Measurements from ENCODE around the gene TJAP1.
"Not testable (repeated sequence)": the region's sequence is repeated elsewhere in the genome, so short reads cannot be mapped to it uniquely, and the experiment has no call there.

Gene TJAP1

DNA sequence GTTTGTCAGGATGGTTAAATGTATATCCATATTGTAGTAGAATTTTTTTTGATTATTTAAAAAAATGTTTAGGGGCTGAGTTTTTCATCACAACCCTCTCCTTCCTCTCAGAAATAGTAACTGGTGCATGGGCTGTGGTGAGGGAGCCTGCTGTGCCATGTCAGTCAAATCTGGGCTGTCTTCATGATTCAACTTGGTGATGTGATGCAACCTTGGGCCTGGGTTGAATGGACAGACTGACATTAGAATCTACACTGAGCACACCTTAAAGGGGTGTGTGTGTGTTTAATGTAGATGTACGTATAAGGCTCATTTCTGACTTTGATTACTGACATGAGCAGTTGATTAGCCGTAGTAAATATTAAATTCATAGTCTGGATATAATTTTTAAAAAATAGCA lies 3.7 kb downstream of the TJAP1 start:
- DNase-seq (ENCODE audit: low read depth, low spot score): no peak

DNA sequence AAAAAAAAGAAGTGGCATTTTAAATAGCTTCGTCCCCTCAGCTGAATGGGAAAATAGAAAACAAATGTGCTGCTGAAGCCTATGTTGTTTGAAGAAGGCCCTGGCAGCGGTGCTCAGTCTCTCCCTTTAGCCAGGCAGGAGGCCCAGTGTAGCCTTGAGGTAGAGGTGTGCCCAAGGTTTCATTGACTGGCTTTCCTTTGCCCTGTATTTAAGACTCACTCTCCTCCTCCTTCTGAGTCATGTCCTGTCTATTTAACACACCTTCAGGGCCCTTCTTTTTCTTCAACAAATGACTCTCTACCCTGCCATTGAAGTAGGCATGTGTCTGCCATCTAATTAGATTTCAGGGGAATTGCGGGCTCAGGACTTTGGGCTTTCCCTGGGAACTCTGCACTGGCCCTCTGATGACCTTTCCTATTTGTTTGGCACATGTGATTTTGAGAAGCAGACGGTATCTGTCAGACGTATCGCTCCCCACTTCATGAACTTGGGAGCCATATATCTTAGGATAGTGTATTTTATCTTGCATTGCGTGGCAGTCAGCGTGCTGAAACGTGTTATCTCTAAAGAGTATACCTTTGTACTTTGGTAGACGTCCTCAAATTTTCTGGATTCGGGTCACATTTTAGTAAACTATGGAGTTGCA lies 4.3 kb downstream of the TJAP1 start:
- no peak for DNase-seq (ENCODE audit: low read depth, low spot score)

DNA sequence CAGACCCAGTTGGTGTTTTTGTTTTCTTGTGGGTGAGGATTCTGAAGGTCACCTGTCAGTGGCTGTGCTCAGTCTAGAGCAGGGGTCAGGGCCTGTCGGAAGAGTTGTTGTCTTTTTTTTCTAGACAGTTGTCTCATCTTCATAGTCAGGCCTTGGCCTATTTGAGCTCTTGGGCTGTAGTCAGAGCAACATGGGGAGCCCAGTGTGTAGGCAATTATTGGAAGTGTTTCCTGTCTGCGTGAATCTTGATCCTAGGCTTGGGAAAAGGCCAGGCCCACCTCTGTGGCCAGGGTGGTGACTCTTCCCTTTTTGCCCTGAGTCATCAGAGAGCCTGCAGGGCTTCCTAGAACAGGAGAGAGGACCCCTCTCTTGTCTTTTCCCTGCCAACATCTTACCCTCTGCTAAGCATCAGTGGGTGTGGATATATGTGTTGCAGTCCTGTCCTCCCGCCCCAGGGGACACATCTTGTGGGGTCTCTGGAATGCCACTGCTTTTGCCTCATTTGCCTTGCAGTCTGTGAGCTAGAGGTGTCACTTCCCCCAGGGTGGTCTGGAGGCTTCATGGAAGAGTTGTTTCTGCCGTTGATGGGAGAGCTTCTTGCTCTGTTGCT lies 11.4 kb downstream of the TJAP1 start:
- DNase-seq (ENCODE audit: low read depth, low spot score): no peak

DNA sequence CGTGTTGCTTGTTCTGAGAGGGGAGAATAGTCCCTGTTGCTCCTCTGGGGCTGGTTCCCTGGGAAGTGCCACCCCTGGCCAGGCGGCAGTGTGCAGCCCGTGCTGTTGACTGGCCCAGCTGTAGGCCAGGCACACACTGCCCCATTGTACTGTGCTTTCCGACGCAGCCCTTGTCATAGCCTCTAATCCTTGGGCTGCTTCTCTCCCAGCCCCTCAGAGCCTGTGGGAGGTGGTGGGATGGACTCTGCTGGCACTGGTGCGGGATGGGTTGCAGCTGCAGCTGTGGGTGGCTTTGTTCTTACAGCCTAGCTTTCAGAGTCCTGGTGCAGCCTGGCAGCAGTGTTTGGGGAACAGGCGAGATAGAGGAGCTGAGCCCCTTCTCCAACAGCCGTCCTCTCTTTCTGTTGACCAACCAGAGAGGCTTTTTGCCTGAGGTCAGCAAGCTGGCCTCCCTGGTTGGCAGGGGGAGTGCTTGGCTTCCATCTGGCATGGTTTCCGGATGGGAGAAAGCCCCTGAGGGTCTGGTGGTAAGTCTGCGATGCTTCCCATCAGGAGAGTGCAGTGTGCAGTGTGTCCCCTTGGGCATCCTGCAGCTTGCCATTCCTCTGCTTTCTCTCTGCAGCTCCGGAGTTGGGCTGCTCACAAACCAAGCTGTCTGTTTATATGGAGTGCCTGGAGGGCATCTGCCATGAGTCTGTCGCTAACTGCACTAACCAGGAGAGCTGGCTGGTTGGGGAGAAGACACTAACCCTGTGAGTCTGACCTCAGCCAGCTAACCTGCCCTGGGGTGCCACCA lies 12.1 kb downstream of the TJAP1 start:
- DNase-seq (ENCODE audit: low read depth, low spot score): no peak

DNA sequence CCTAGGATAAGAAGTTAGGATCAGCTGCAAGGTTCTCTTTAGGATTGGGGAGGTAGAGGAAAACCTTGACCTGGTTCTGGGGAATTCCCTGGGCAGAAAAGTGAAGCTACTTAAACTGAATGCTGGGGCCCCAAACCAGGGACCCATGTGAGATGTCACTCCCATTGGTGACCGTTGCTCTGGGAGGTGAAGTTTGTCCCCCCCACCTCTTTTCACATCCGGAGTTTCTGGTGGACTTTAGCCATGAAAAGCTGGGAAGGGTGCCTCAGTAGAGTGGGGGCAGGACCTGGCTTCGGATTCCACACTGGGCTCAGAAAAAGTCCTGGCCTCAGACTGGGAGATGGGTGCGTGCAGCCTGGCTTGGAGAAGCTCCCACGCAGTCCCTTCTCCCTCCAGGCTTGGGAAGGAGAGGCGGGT lies 13.2 kb downstream of the TJAP1 start:
- no peak for DNase-seq (ENCODE audit: low read depth, low spot score)

DNA sequence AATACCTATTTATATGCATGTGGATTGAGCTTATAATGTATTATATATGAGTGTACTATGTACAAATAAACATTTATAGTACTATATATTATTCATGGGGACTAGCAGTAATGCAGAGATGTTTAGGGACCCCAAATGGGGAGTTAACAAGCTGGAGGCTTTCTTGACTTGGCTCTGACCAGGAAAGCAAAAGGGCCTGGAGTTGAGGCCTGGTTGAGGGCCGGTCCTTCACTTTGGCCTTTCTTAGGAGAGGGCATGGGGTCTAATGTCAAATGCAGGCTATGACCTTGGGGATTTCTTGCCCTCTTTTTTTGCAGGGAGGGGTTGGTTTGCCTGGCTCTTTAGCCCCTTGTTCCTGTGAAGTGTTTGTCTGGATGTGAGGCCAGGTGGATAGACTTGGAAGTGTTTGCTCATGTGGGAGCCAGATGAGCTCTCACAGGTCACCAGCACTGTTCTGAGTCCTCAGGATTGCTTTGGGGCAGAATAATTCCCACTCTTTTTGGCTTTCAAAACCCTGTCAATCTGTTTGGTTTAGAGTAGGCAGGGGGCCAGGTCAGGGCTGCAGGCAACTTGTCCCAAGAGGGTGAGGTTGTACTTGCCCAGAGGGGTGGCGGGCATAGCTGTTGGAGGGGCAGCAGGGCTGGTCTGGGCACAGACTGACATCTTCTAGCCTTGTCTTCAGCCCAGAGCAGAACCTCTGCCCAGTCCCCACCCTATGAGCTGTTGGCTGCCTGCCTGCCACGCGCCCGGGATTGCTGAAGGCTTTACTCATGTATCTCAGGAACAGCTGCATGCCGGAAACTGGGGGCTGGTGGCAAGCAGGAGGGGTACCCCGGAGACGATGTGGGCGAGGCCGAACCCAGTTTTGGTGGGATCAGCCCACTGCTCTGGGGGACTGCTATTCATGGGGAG lies 14.6 kb downstream of the TJAP1 start:
- DNase-seq (ENCODE audit: low read depth, low spot score): peak; percentile 45

DNA sequence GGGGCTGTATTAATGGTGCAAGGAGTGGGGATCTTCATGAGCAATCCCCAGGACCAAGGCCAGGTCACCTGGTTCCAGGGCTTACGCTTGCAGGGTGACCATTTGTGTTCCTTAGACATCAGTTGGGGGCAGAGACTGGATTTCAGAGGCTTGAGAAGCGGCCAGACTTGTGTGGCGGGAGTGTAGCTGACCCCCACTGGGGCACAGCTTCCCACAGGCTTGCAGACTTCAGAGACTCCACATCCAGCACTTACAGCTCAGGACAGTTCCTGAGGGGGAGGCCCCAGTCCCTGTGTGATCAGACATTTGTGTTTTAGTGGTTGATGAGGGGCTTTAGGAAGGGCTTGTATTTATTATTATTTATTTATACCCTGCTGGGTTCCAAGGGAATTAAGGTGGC lies 15.3 kb downstream of the TJAP1 start:
- DNase-seq (ENCODE audit: low read depth, low spot score): peak; percentile 43

DNA sequence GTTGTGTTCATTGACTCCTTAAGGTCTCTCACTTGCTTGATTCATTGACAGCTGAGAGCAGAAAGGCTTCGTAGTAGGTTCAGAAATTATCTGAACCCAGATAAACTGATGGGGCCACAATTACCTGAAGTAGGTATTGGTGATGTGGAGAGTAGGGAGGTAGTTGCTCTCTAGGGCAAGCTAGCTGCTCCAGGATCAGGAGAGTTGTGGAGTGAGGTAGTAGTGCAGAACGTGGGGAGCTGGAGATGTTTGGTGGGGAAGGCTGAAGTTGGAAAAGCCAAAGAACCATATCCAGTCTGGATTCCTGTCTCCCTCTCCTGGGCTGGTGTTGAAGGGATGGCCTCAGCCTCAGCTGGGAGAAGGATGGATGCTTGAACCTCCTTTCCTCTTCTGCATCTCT lies 15.9 kb downstream of the TJAP1 start:
- no peak for DNase-seq (ENCODE audit: low read depth, low spot score)

DNA sequence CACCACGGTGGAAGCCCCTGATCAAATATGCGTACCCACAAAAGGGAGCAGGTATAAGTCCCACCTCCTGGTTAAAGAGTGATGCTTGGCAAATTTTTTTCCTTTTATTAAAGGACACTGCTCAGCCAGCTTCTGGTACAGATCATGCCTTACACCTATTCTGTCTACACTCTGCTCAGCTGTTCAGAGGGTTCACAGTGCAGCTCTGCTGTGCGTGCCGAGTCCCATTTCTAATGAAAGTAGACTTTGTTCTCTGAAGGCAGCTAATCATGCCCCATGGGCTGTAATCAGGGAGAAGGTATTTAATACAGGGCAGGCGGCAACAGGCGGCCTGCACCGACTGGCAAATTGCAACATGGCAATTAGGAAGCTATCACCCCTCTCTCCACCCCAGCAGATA lies 16.5 kb downstream of the TJAP1 start:
- DNase-seq (ENCODE audit: low read depth, low spot score): no peak

DNA sequence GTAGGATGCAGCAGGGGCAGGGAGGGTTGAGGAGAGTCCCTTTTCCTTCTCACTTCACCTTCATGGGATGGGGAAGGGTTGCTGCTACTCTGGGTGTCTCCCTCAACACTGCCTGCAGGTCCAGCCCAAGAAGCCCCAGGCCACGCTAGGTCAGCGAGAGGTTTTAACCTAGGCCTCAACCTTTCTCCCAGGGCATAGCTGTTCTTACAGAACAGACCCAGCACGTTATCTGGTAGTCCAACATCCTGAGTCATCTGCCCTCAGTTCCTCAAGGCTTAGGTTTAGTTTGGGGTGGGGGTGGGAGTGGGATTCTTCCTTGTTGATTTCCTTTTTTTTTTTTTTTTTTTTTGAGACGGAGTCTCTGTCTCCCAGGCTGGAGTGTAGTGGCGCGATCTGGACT lies 17.0 kb downstream of the TJAP1 start:
- no peak for DNase-seq (ENCODE audit: low read depth, low spot score)

DNA sequence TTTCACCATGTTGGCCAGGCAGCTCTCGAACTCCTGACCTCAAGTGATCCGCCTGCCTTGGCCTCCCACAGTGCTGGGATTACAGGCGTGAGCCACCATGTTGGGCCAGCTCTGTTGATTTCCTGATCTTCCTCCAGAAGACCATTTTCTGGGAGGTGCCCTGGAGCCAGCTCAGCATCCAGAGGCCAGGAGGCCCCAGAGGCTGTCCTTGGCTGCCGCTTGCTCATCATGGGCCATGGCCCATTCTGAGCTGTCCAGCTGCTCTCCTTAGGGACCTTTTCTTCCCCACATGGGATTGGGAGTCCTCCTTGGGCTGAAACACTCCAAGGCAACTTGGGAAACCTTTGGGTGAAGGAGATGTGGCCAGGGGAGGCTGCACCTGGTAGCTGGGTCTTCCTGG lies 17.4 kb downstream of the TJAP1 start:
- DNase-seq (ENCODE audit: low read depth, low spot score): no peak

DNA sequence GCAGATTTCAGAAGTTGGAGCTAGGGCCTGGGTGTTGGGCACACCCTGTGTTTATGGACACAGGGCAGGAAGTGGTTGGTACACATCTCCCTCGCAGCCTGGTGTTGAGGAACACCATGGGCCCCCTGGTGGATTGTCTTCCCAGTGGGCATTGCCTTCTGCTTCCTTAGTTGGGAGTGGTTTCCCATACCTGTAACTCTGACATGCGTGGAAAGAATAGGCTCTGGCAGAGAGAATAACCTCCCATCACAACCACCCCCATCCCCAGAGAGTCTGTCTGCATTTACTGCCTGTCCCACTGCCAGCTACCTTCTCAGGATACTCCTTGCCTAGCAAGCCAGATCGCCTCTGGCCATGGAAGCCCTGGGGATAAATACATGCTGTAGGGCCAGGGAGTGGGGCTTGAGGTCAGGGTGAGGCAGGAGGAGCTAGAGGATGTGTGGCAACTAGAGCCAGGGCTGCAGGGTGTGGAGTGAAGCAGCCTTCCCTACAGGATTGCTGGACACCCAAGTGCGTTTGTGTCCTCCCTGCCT lies 18.1 kb downstream of the TJAP1 start:
- no peak for DNase-seq (ENCODE audit: low read depth, low spot score)

DNA sequence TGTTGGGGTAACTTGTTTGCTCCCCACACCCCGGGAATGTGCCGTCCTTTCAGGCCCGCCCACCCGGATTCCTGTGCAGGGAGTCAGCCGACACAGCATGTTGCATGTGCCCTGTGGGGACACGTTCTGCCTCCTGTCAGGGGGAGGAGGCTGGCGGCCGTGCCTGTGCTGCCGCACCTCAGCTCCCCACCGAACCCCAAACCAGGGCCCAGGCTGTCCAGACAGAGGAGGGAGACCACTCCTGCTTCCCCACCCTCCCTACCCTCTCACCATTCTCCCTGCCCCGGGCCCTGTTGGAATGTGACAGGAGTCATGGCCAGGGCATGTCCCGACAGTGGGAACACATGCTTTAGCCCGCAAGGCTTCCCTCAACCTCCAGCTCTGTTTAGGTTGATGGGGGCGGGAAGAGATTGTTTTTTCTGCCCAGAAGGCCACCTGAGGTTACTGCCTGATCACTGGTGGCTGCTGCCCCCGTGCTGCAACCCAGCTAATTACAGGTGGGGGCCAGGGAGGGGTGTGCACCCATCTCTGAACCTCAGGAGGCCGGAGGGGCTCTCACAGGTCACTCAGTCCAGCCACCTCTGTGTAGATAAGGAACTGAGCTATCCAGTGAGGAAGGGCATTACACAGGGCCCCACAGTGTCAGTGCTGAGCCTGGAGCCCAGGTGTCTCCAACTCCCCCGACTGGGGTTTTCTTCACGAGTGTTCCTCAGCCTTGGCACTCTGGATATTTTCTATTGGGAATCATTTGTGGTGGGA lies 19.2 kb downstream of the TJAP1 start:
- DNase-seq (ENCODE audit: low read depth, low spot score): no peak

DNA sequence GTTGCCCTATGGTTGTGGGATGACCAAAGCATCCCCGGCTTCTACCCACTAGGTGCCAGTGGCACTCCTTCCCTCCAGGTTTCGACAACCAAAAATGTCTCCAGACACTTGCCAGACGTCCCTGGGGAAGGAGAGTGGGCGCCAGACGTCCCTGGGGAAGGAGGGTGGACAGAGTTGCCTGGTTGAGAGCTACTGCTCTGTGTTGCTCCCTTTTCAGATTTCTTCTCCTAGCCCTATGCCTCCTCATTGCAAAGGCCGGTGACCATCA lies 19.7 kb downstream of the TJAP1 start:
- no peak for DNase-seq (ENCODE audit: low read depth, low spot score)

DNA sequence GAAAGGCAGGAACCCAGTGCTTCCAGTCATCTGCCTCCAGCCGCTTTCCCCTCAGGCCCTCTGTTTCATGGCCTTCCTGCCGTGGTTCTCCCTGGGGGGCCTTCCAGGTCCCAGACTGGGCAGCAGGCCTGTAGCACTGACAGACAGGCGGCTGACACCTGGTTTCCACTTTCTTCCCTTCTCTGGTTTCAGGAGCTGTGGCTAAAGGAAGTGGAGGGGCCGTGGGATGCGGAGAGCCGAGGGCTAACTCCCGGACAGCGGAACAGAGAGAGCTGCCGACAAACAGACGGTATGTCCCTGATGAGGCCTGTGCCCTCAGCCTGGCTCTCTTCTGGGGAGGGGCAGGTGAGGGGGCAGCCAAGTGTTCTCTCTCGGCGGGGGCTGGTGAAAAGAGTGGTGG lies 20.3 kb downstream of the TJAP1 start:
- no peak for DNase-seq (ENCODE audit: low read depth, low spot score)

DNA sequence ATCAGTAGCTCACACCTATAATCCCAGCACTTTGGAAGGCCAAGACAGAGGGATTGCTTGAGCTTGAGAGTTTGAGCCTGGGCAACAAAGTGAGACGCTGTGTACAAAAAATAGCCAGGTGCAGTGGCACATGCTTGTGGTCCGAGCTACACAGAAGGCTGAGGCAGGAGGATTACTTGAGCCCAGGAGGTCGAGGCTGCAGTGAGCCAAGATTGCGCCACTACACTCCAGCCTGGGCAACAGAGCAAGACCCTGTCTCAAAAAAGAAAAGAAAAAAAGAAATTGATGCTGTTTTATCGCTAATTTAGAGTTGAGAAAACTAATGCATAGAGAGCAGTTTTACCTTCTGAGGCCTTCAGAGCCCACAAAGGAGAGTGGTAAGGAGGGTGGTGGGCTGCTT lies 20.9 kb downstream of the TJAP1 start:
- DNase-seq (ENCODE audit: low read depth, low spot score): not testable (repeated sequence)

DNA sequence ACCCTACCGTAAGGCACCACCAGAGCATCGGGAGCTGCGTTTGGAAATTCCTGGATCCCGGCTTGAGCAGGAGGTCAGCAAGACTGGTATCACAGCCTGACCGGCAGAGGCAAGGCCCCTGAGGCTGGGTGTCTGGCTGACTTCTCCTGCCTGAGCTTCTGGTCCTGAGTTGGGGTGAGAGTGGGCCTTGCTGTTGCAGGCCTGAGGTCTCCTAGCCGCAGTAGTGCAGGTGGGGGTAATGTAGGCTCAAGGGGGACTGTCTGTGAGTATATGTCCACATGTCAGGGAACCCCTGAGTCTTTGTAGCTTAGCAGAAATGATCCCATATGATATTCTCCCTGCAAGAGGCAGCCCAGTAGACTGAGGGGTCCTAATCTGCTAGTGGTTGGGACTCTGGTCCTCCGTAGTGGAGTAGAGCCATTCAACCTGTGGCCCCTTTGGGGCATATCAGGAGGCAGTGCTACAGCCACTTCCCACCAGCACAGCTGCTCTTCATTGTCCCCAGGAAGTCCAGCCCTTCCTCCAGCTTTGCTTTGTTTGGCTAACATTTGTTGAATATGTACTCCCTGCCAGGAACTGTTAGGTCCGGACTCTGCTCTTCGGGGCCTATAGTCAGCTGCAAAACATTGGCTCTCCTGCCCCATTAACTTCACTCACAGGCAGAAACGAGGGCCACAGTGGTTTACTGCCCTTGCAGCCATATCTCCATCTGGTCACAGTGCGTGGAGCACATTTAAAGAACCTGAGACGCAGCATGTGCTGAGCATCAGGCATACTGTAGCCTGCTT lies 21.9 kb downstream of the TJAP1 start:
- DNase-seq (ENCODE audit: low read depth, low spot score): no peak

DNA sequence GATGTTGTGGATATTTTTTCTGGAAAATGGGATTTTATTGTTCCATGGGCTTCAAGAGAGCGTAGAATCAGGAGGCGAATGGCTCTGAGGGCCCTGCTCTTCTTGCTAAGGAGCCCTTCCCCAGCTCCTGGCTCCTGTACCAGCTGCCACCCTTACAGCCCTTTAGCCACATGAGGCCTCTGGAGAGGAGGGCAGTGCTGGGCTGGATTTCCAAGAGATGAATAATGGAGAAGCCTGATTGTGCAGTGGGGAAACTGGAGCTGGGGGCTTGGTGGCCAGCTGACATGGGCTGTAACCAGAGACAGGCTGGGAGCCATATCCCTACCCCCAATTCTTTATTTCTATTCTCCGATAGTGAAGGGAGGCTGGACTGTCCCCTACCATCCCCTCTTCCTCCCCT lies 23.6 kb downstream of the TJAP1 start:
- no peak for DNase-seq (ENCODE audit: low read depth, low spot score)

DNA sequence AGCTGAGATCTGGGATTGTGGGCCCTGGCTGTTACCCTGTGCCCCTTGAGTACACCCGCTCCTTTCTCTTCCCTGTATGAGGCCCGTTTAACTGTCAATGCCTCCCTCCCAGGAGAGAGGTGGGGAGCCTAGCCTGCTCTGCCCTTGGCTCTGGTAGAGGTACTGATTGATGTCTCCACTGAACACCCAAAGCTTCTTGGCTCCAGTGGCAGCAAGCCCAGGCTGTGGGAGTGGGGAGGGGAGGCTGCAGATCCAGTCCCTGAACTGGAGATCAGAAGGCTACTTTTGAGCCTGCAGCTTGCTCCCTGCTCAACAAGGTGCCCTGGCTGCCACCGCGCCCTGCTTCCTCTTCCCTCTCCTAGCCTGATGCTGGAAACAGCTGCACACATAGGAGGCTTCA lies 25.3 kb downstream of the TJAP1 start:
- DNase-seq (ENCODE audit: low read depth, low spot score): no peak

DNA sequence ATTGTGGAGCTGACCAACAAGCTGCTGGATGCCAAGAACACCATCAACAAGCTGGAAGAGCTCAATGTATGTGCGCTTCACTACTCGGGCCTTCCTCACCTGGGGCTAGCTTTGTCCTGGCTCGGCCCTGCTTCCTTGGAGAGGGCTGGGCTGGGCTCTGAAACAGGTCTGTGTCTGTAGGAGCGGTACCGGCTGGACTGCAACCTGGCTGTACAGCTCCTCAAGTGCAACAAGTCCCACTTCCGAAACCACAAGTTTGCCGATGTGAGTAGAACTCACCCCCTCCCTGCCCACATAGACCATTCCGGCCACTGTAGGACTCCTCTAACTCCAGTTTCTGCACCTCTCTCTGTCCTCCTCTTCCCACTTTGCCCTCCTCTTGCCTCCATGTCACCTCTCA lies 26.1 kb downstream of the TJAP1 start:
- DNase-seq (ENCODE audit: low read depth, low spot score): no peak

All from smooth muscle cell of the brain vasculature (primary cell).